ENCODE results near the gene DOK4. TPM values are rescaled to one million over a fixed set of nuclear protein-coding genes. Genes with fewer than 3 reads are reported as not detected.

The DOK4 gene
- total and polyA plus RNA-seq, 2 of the 8 experiments (the other 6 are each of a cell fraction or from before 2014, with no cell fraction given) = 24.0 to 28.9 TPM

- no peak for FAIRE-seq
- H4K91ac ChIP-seq (replicated peaks; ENCODE audit: insufficient read length, low read length) = no peak overlapping the region
- POLR2A ChIA-PET (ENCODE audit: partially characterized antibody) = interaction anchor here (1.2 kb wide), 1 partner anchor 32 kb away, joined by 3 read pairs; no protein-coding TSS in a partner anchor
- H3K36me3 ChIP-seq (ENCODE audit: control insufficient read depth in 2 of 4, insufficient read depth in 4 of 4, low read length in 3 of 4) = no peaks in the 10 kb centered on the region
- no peak overlapping the region for H3K27ac ChIP-seq (ENCODE audit: low read depth, low read length)
- H2BK12ac ChIP-seq (ENCODE audit: low read depth, low read length) = no peak overlapping the region
- H2BK120ac ChIP-seq (replicated peaks; ENCODE audit: low read depth, low read length) = no peak overlapping the region
- H3K9me3 ChIP-seq (ENCODE audit: insufficient read depth in 2 of 2, low read depth in 1 of 2, low read length in 1 of 2) = no peaks in the 10 kb centered on the region
- no peak overlapping the region for H3K4me3 ChIP-seq (ENCODE audit: extremely low read depth in 1 of 4, insufficient read depth in 2 of 4, low read depth in 3 of 4, low read length in 4 of 4)
- no peak overlapping the region for H4K8ac ChIP-seq (ENCODE audit: extremely low read depth, insufficient read depth, low read length)
- H4K5ac ChIP-seq (ENCODE audit: insufficient read length, low read depth, low read length) = no peak overlapping the region
- no peaks in the 10 kb centered on the region for H3K79me2 ChIP-seq (ENCODE audit: control insufficient read depth in 1 of 2, insufficient read depth in 2 of 2, low read length in 2 of 2)
- WGBS, 2 experiments (ENCODE audit: extremely low coverage in 1 of 2, insufficient coverage in 1 of 2, insufficient read length in 1 of 2, insufficient replicate concordance in 2 of 2, low coverage in 1 of 2, low lambda C conversion rate in 2 of 2, missing lambda C conversion rate in 1 of 2) = 80% methylated on average over 4 of the region's 4 CpGs; no CpG with 5 or more reads in 1 of the 2 experiments
- no peaks in the 10 kb centered on the region for H4K20me1 ChIP-seq (replicated peaks in 1 of 2; ENCODE audit: control insufficient read depth in 1 of 2, insufficient read depth in 2 of 2, low read length in 2 of 2)
- 0 out of 7 replicates have a peak, but pooled peaks cover 0 to 2% (median 0%) of the 10 kb centered on the region in 4 experiments for H3K27me3 ChIP-seq (replicated peaks in 1 of 4; ENCODE audit: control insufficient read depth in 3 of 4, extremely low read depth in 1 of 4, insufficient read depth in 3 of 4, low read length in 3 of 4)
- H3K4me2 ChIP-seq (ENCODE audit: insufficient read depth in 1 of 2, low read depth in 2 of 2, low read length in 2 of 2) = no peak overlapping the region
- H3K4me1 ChIP-seq (replicated peaks in 1 of 4; ENCODE audit: control insufficient read depth in 3 of 4, insufficient read depth in 4 of 4, low read length in 3 of 4) = no peaks in the 10 kb centered on the region; a peak in 1 of 7 replicates
- no peak overlapping the region for H3K23ac ChIP-seq (ENCODE audit: insufficient read length)
- H2BK5ac ChIP-seq (ENCODE audit: low read depth, low read length) = no peak overlapping the region
- no peak overlapping the region for H2AFZ ChIP-seq (ENCODE audit: low read length)
- no peak overlapping the region for H3K4ac ChIP-seq (replicated peaks; ENCODE audit: insufficient read length, low read depth, low read length)
- H2AK5ac ChIP-seq (ENCODE audit: low read depth, low read length) = no peak overlapping the region
- no peak overlapping the region for H3K14ac ChIP-seq (ENCODE audit: insufficient read length)
- H2BK15ac ChIP-seq (ENCODE audit: low read length) = no peak overlapping the region
- TF ChIP-seq SRF (IDR thresholded peaks at IDR 0.05; ENCODE audit: low read depth, low read length) (no peak), EGR1 (IDR thresholded peaks at IDR 0.05; ENCODE audit: borderline replicate concordance, low read depth, low read length) (no peak), TAF7 (optimal IDR thresholded peaks at IDR 0.05; ENCODE audit: borderline replicate concordance, low read depth, low read length) (no peak), RFX5 (IDR thresholded peaks at IDR 0.05; ENCODE audit: borderline replicate concordance, low read depth, low read length) (no peak), TBP (IDR thresholded peaks at IDR 0.05; ENCODE audit: low read depth, low read length) (no peak), JUN (IDR thresholded peaks at IDR 0.05; ENCODE audit: low read depth, low read length) (no peak), SIX5 (IDR thresholded peaks at IDR 0.05; ENCODE audit: low read depth, low read length) (no peak), KDM1A (IDR thresholded peaks at IDR 0.05; ENCODE audit: borderline replicate concordance, low read length) (no peak), ATF2 (IDR thresholded peaks at IDR 0.05; ENCODE audit: low read length) (no peak), MAX (IDR thresholded peaks at IDR 0.05) (no peak), FOSL1 (IDR thresholded peaks at IDR 0.05; ENCODE audit: insufficient read depth, low read depth, low read length) (no peak), SP1 (IDR thresholded peaks at IDR 0.05; ENCODE audit: low read depth, low read length) (no peak)
- DNase-seq (ENCODE audit: low read depth in 1 of 2, low spot score in 2 of 2) = no peak
- no peaks in the 10 kb centered on the region for H3K79me1 ChIP-seq (ENCODE audit: low read depth, low read length)
- H3K18ac ChIP-seq (ENCODE audit: extremely low read depth, low read length) = no peak overlapping the region
- CTCF ChIA-PET (ENCODE audit: partially characterized antibody) = interaction anchor here (0.9 kb wide), 1 partner anchor 36 kb away, joined by 3 read pairs; the partner anchor contains the start of gene POLR2C
- H3K56ac ChIP-seq (replicated peaks; ENCODE audit: insufficient read length, low read depth, low read length) = no peak overlapping the region
- H2BK20ac ChIP-seq (ENCODE audit: low read length) = no peak overlapping the region
- H3K9ac ChIP-seq (replicated peaks in 1 of 4; ENCODE audit: extremely low read depth in 1 of 4, low read depth in 3 of 4, low read length in 3 of 4) = no peak overlapping the region
- H3K23me2 ChIP-seq (ENCODE audit: low read depth, low read length) = no peaks in the 10 kb centered on the region; the same call in 1 of the 2 replicates
Observed at GRCh38 chr16:57498031-57498430, 11.7 kb upstream of the DOK4 start.

Measured in H1 (cell line).